ENCODE data around the gene MSH6.

Gene MSH6

GRCh38 chr2:47796090-47796697 lies 13.2 kb downstream of the MSH6 start:
- Histone ChIP-seq H2BK12ac (ENCODE audit: low read length in 2 of 2) (no peak overlapping the region), H4K91ac (ENCODE audit: low read length) (no peak overlapping the region), H2AFZ (ENCODE audit: low read depth, low read length) (no peak overlapping the region), H3K79me1 (replicated peaks; ENCODE audit: low read length, poor library complexity, severe bottlenecking) (peaks cover 21% of the 10 kb centered on the region), H3K4me2 (ENCODE audit: low read length, poor library complexity, severe bottlenecking) (no peak overlapping the region), H2BK5ac (ENCODE audit: low read depth, low read length, poor library complexity, severe bottlenecking) (no peak overlapping the region), H3K27me3 (ENCODE audit: control insufficient read depth in 1 of 2, insufficient read depth in 1 of 2, low read length in 2 of 2) (no peaks in the 10 kb centered on the region), H3K36me3 (ENCODE audit: control insufficient read depth in 1 of 2, insufficient read depth in 2 of 2, low read depth in 1 of 2, low read length in 2 of 2) (peaks cover 37 to 79% of the 10 kb centered on the region in 2 experiments), H3K23ac (ENCODE audit: low read length in 2 of 2) (no peak overlapping the region), H3K18ac (ENCODE audit: low read depth in 1 of 2, low read length in 2 of 2) (no peak overlapping the region), H3K9ac (ENCODE audit: low read length) (no peak overlapping the region), H2BK15ac (ENCODE audit: low read depth, poor library complexity, severe bottlenecking) (no peak overlapping the region), H2AK5ac (ENCODE audit: low read length, severe bottlenecking) (no peak overlapping the region), H3K14ac (ENCODE audit: low read length in 2 of 2) (no peak overlapping the region), H3K9me3 (ENCODE audit: control insufficient read depth, low read length) (no peaks in the 10 kb centered on the region), H2BK120ac (ENCODE audit: low read depth, low read length) (no peak overlapping the region), H4K8ac (ENCODE audit: low read length) (no peak overlapping the region), H3K4ac (ENCODE audit: low read depth in 1 of 2, low read length in 2 of 2) (no peak overlapping the region), H3K27ac (ENCODE audit: low read length, poor library complexity, severe bottlenecking) (no peak overlapping the region), H3K4me3 (ENCODE audit: insufficient read depth in 1 of 2, low read depth in 1 of 2, low read length in 2 of 2) (no peak overlapping the region), H3K4me1 (ENCODE audit: control insufficient read depth, insufficient read depth, low read depth, low read length) (no peaks in the 10 kb centered on the region)
- WGBS, result 100% methylated on average over 2 of the region's 2 CpGs
- no peak for DNase-seq

GRCh38 chr2:47798631-47799030 lies 15.7 kb downstream of the MSH6 start:
- Histone ChIP-seq H3K14ac (ENCODE audit: low read length in 2 of 2) (no peak overlapping the region), H2BK120ac (ENCODE audit: low read depth, low read length) (no peak overlapping the region), H2BK12ac (ENCODE audit: low read length in 2 of 2) (no peak overlapping the region), H3K9me3 (ENCODE audit: control insufficient read depth, low read length) (peaks cover 12% of the 10 kb centered on the region), H2AK5ac (ENCODE audit: low read length, severe bottlenecking) (no peak overlapping the region), H3K4me1 (ENCODE audit: control insufficient read depth, insufficient read depth, low read depth, low read length) (no peaks in the 10 kb centered on the region), H2AFZ (ENCODE audit: low read depth, low read length) (no peak overlapping the region), H2BK15ac (ENCODE audit: low read depth, poor library complexity, severe bottlenecking) (no peak overlapping the region), H3K18ac (ENCODE audit: low read depth in 1 of 2, low read length in 2 of 2) (no peak overlapping the region), H4K91ac (ENCODE audit: low read length) (no peak overlapping the region), H3K23ac (ENCODE audit: low read length in 2 of 2) (no peak overlapping the region), H3K79me1 (replicated peaks; ENCODE audit: low read length, poor library complexity, severe bottlenecking) (peaks cover 28% of the 10 kb centered on the region), H3K36me3 (ENCODE audit: control insufficient read depth in 1 of 2, insufficient read depth in 2 of 2, low read depth in 1 of 2, low read length in 2 of 2) (peaks cover 44 to 95% of the 10 kb centered on the region in 2 experiments), H3K9ac (ENCODE audit: low read length) (no peak overlapping the region), H3K4me2 (ENCODE audit: low read length, poor library complexity, severe bottlenecking) (no peak overlapping the region), H3K27ac (ENCODE audit: low read length, poor library complexity, severe bottlenecking) (no peak overlapping the region), H2BK5ac (ENCODE audit: low read depth, low read length, poor library complexity, severe bottlenecking) (no peak overlapping the region), H3K27me3 (ENCODE audit: control insufficient read depth in 1 of 2, insufficient read depth in 1 of 2, low read length in 2 of 2) (no peaks in the 10 kb centered on the region), H3K4me3 (ENCODE audit: insufficient read depth in 1 of 2, low read depth in 1 of 2, low read length in 2 of 2) (no peak overlapping the region), H4K8ac (ENCODE audit: low read length) (no peak overlapping the region), H3K4ac (ENCODE audit: low read depth in 1 of 2, low read length in 2 of 2) (no peak overlapping the region)
- WGBS, result 99% methylated on average over 3 of the region's 6 CpGs
- no peak for DNase-seq

DNA sequence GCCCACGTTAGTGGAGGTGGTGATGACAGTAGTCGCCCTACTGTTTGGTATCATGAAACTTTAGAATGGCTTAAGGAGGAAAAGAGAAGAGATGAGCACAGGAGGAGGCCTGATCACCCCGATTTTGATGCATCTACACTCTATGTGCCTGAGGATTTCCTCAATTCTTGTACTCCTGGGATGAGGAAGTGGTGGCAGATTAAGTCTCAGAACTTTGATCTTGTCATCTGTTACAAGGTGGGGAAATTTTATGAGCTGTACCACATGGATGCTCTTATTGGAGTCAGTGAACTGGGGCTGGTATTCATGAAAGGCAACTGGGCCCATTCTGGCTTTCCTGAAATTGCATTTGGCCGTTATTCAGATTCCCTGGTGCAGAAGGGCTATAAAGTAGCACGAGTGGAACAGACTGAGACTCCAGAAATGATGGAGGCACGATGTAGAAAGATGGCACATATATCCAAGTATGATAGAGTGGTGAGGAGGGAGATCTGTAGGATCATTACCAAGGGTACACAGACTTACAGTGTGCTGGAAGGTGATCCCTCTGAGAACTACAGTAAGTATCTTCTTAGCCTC lies 16.2 kb downstream of the MSH6 start:
- over 99% methylated on average over 6 of the region's 6 CpGs for WGBS
- Histone ChIP-seq H2AK5ac (ENCODE audit: low read length, severe bottlenecking) (no peak overlapping the region), H4K8ac (ENCODE audit: low read length) (no peak overlapping the region), H3K36me3 (ENCODE audit: control insufficient read depth in 1 of 2, insufficient read depth in 2 of 2, low read depth in 1 of 2, low read length in 2 of 2) (peaks cover 43 to 99% of the 10 kb centered on the region in 2 experiments), H3K18ac (ENCODE audit: low read depth in 1 of 2, low read length in 2 of 2) (no peak overlapping the region), H3K27me3 (ENCODE audit: control insufficient read depth in 1 of 2, insufficient read depth in 1 of 2, low read length in 2 of 2) (no peaks in the 10 kb centered on the region), H2AFZ (ENCODE audit: low read depth, low read length) (no peak overlapping the region), H3K79me1 (replicated peaks; ENCODE audit: low read length, poor library complexity, severe bottlenecking) (peaks cover 28% of the 10 kb centered on the region), H3K23ac (ENCODE audit: low read length in 2 of 2) (no peak overlapping the region), H2BK12ac (ENCODE audit: low read length in 2 of 2) (no peak overlapping the region), H3K9ac (ENCODE audit: low read length) (no peak overlapping the region), H3K4ac (ENCODE audit: low read depth in 1 of 2, low read length in 2 of 2) (no peak overlapping the region), H3K4me1 (ENCODE audit: control insufficient read depth, insufficient read depth, low read depth, low read length) (no peaks in the 10 kb centered on the region), H2BK5ac (ENCODE audit: low read depth, low read length, poor library complexity, severe bottlenecking) (no peak overlapping the region), H3K27ac (ENCODE audit: low read length, poor library complexity, severe bottlenecking) (no peak overlapping the region), H2BK15ac (ENCODE audit: low read depth, poor library complexity, severe bottlenecking) (no peak overlapping the region), H3K9me3 (ENCODE audit: control insufficient read depth, low read length) (peaks cover 15% of the 10 kb centered on the region), H3K14ac (ENCODE audit: low read length in 2 of 2) (no peak overlapping the region), H4K91ac (ENCODE audit: low read length) (no peak overlapping the region), H3K4me2 (ENCODE audit: low read length, poor library complexity, severe bottlenecking) (no peak overlapping the region), H2BK120ac (ENCODE audit: low read depth, low read length) (no peak overlapping the region), H3K4me3 (ENCODE audit: insufficient read depth in 1 of 2, low read depth in 1 of 2, low read length in 2 of 2) (no peak overlapping the region)
- DNase-seq, result no peak

DNA sequence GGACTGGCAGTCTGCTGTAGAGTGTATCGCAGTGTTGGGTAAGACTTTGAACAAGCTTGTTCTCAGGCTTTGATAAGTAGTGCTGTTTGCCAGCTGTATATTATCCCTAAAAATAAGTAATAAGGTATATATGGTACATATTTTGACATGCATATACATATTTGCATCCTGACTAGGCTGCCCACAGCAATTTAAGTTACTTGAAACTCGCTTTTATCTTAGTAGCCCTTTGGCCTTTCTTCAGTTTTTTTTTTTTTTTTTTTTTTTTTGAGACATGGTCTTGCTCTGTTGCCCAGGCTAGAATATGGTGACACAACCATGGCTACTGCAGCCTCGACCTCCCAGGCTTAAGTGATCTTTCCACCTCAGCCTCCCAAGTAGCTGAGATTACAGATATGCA lies 18.2 kb downstream of the MSH6 start:
- no peak overlapping the region for H2BK15ac ChIP-seq (ENCODE audit: low read depth, poor library complexity, severe bottlenecking)
- no peaks in the 10 kb centered on the region for H3K27me3 ChIP-seq (ENCODE audit: control insufficient read depth in 1 of 2, insufficient read depth in 1 of 2, low read length in 2 of 2)
- H3K9me3 ChIP-seq (ENCODE audit: control insufficient read depth, low read length), result peaks cover 15% of the 10 kb centered on the region
- DNase-seq, result no peak
- no peak overlapping the region for H2BK12ac ChIP-seq (ENCODE audit: low read length in 2 of 2)
- H2BK120ac ChIP-seq (ENCODE audit: low read depth, low read length), result no peak overlapping the region
- H3K4me3 ChIP-seq (ENCODE audit: insufficient read depth in 1 of 2, low read depth in 1 of 2, low read length in 2 of 2), result no peak overlapping the region
- no peak overlapping the region for H4K8ac ChIP-seq (ENCODE audit: low read length)
- no peak overlapping the region for H2AK5ac ChIP-seq (ENCODE audit: low read length, severe bottlenecking)
- H3K4me1 ChIP-seq (ENCODE audit: control insufficient read depth, insufficient read depth, low read depth, low read length), result no peaks in the 10 kb centered on the region
- peaks cover 25% of the 10 kb centered on the region for H3K79me1 ChIP-seq (replicated peaks; ENCODE audit: low read length, poor library complexity, severe bottlenecking)
- H3K14ac ChIP-seq (ENCODE audit: low read length in 2 of 2), result no peak overlapping the region
- no peak overlapping the region for H3K4ac ChIP-seq (ENCODE audit: low read depth in 1 of 2, low read length in 2 of 2)
- H2AFZ ChIP-seq (ENCODE audit: low read depth, low read length), result no peak overlapping the region
- no peak overlapping the region for H4K91ac ChIP-seq (ENCODE audit: low read length)
- H2BK5ac ChIP-seq (ENCODE audit: low read depth, low read length, poor library complexity, severe bottlenecking), result no peak overlapping the region
- H3K9ac ChIP-seq (ENCODE audit: low read length), result no peak overlapping the region
- peaks cover 41 to 100% of the 10 kb centered on the region in 2 experiments for H3K36me3 ChIP-seq (ENCODE audit: control insufficient read depth in 1 of 2, insufficient read depth in 2 of 2, low read depth in 1 of 2, low read length in 2 of 2)
- no CpG with 5 or more reads among the region's 3 CpGs for WGBS
- H3K27ac ChIP-seq (ENCODE audit: low read length, poor library complexity, severe bottlenecking), result no peak overlapping the region
- H3K18ac ChIP-seq (ENCODE audit: low read depth in 1 of 2, low read length in 2 of 2), result no peak overlapping the region
- no peak overlapping the region for H3K4me2 ChIP-seq (ENCODE audit: low read length, poor library complexity, severe bottlenecking)
- no peak overlapping the region for H3K23ac ChIP-seq (ENCODE audit: low read length in 2 of 2)
